ENCODE measurements around the gene USP21. TPM values are rescaled to one million over a fixed set of nuclear protein-coding genes. Genes with fewer than 3 reads are reported as not detected.

The USP21 gene
- total RNA-seq, 4 donors from 2014 or later, result 13.7 to 28.8 (median 25.3) TPM

- no peak for TF ChIP-seq POLR2A (IDR thresholded peaks at IDR 0.05)
- TF ChIP-seq, protein P1, sequence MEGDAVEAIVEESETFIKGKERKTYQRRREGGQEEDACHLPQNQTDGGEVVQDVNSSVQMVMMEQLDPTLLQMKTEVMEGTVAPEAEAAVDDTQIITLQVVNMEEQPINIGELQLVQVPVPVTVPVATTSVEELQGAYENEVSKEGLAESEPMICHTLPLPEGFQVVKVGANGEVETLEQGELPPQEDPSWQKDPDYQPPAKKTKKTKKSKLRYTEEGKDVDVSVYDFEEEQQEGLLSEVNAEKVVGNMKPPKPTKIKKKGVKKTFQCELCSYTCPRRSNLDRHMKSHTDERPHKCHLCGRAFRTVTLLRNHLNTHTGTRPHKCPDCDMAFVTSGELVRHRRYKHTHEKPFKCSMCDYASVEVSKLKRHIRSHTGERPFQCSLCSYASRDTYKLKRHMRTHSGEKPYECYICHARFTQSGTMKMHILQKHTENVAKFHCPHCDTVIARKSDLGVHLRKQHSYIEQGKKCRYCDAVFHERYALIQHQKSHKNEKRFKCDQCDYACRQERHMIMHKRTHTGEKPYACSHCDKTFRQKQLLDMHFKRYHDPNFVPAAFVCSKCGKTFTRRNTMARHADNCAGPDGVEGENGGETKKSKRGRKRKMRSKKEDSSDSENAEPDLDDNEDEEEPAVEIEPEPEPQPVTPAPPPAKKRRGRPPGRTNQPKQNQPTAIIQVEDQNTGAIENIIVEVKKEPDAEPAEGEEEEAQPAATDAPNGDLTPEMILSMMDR (IDR thresholded peaks at IDR 0.05), result no peak
- WGBS, 2 donors, result 16 to 17% methylated on average over 11 of the region's 11 CpGs
- intact Hi-C loops (cut with DNase I; ENCODE audit: low total_unique reads), result no loop called here
- DNase-seq (ENCODE audit: low spot score in 2 of 2), result peak; percentile 62 to 92
- H3K4me3 ChIP-seq (ENCODE audit: low read depth, poor library complexity, severe bottlenecking), result peak within 1 kb of the TSS; percentile 24
Observed at GRCh38 chr1:161198897-161199431, 39.7 kb downstream of the USP21 start, which contains the start of gene ADAMTS4. ADAMTS4 (minus strand) TSS chr1:161199054; CDS start chr1:161198627, 427 bp downstream.

GRCh38 chr1:161199506-161200139 lies 40.3 kb downstream of the USP21 start:
- 30 to 37% methylated on average over 5 of the region's 5 CpGs for WGBS, 2 donors
- TF ChIP-seq, protein P1 (IDR thresholded peaks at IDR 0.05), result no peak
- TF ChIP-seq POLR2A (IDR thresholded peaks at IDR 0.05), result no peak
- peak in 1 of 2 donors; percentile 83 for DNase-seq (ENCODE audit: low spot score in 2 of 2)
- intact Hi-C loops (cut with DNase I; ENCODE audit: low total_unique reads), result no loop called here
- no peak overlapping the region for H3K4me3 ChIP-seq (ENCODE audit: low read depth, poor library complexity, severe bottlenecking)

GRCh38 chr1:161200421-161200991 lies 41.2 kb downstream of the USP21 start:
- DNase-seq (ENCODE audit: low spot score in 2 of 2), result peak in 1 of 2 donors; percentile 82
- WGBS, 2 donors, result 56 to 57% methylated on average over 5 of the region's 5 CpGs
- H3K4me3 ChIP-seq (ENCODE audit: low read depth, poor library complexity, severe bottlenecking), result no peak overlapping the region
- TF ChIP-seq POLR2A (IDR thresholded peaks at IDR 0.05), result no peak
- TF ChIP-seq, protein P1 (IDR thresholded peaks at IDR 0.05), result no peak
- intact Hi-C loops (cut with DNase I; ENCODE audit: low total_unique reads), result no loop called here

GRCh38 chr1:161200992-161201835 lies 41.9 kb downstream of the USP21 start:
- intact Hi-C loops (cut with DNase I; ENCODE audit: low total_unique reads), result no loop called here
- peak; percentile 65 to 94 for DNase-seq (ENCODE audit: low spot score in 2 of 2)
- H3K4me3 ChIP-seq (ENCODE audit: low read depth, poor library complexity, severe bottlenecking), result no peak overlapping the region
- TF ChIP-seq POLR2A (IDR thresholded peaks at IDR 0.05), result no peak
- TF ChIP-seq, protein P1 (IDR thresholded peaks at IDR 0.05), result no peak
- WGBS, 2 donors, result 10 to 12% methylated on average over 13 of the region's 13 CpGs

GRCh38 chr1:161201836-161202712 lies 42.8 kb downstream of the USP21 start, which contains the start of gene NDUFS2:
NDUFS2 (plus strand) TSS chr1:161202367; CDS start chr1:161202386, 19 bp downstream.
- TF ChIP-seq, protein P1 (IDR thresholded peaks at IDR 0.05), result no peak
- peak in 1 of 2 donors; percentile 45 for TF ChIP-seq POLR2A (IDR thresholded peaks at IDR 0.05)
- H3K4me3 ChIP-seq (ENCODE audit: low read depth, poor library complexity, severe bottlenecking), result peak within 1 kb of the TSS; percentile 66
- DNase-seq (ENCODE audit: low spot score in 2 of 2), result peak; percentile 99 to 100
- WGBS, 2 donors, result 1% methylated on average over 42 to 51 of the region's 53 CpGs
- intact Hi-C loops (cut with DNase I; ENCODE audit: low total_unique reads), result no loop called here
